GM12874 (cell line): ENCODE results near the gene OR51A2.

Experiments
- CTCF ChIP-seq: IDR thresholded peaks from 2 replicates; pipeline ENCODE4 v1.5.1; 2011; ENCODE audit warnings: low read depth, mild to moderate bottlenecking, control low read depth, low read length, moderate library complexity; ENCODE audit not compliant: insufficient read depth

The OR51A2 gene

GRCh38 chr11:4975436-4975835, 19.9 kb upstream of the OR51A2 start:
- no peak for TF ChIP-seq CTCF

- no peak for TF ChIP-seq CTCF
These were observed 7.3 kb upstream of the OR51A2 start for GRCh38 chr11:4962816-4963215.

GRCh38 chr11:4960877-4961276, 5.4 kb upstream of the OR51A2 start:
- TF ChIP-seq CTCF = no peak

GRCh38 chr11:4957396-4957795, 1.9 kb upstream of the OR51A2 start:
- no peak for TF ChIP-seq CTCF

- TF ChIP-seq CTCF = no peak
These were observed 8.0 kb downstream of the OR51A2 start, which contains the start of gene OR51A4 for GRCh38 chr11:4947505-4947904. Gene OR51A4 (minus strand): TSS chr11:4947605. CDS start chr11:4947100, 505 bp downstream.

GRCh38 chr11:4936745-4937144, 18.8 kb downstream of the OR51A2 start:
- no peak for TF ChIP-seq CTCF

- no peak for TF ChIP-seq CTCF
These were observed 22.8 kb downstream of the OR51A2 start for GRCh38 chr11:4932751-4933150.

- no peak for TF ChIP-seq CTCF
These were observed 28.9 kb downstream of the OR51A2 start for GRCh38 chr11:4926608-4927007.
